ENCODE results near the gene NOC2L. TPM values are rescaled to one million over a fixed set of nuclear protein-coding genes. Genes with fewer than 3 reads are reported as not detected.

NOC2L gene
- polyA plus RNA-seq, 2 donors: 60.8 to 67.4 TPM

- H3K4me1 ChIP-seq (ENCODE audit: control insufficient read depth in 2 of 2, insufficient read depth in 2 of 2, low read length in 1 of 2): peaks cover 5 to 16% of the 10 kb centered on the region in 2 donors
- no peaks in the 10 kb centered on the region for H3K36me3 ChIP-seq (ENCODE audit: control insufficient read depth in 2 of 2, insufficient read depth in 2 of 2, low read length in 1 of 2)
- no peaks in the 10 kb centered on the region for H3K9me3 ChIP-seq (ENCODE audit: control insufficient read depth in 2 of 2, insufficient read depth in 1 of 2, low read depth in 1 of 2, low read length in 1 of 2)
- H3K27me3 ChIP-seq (ENCODE audit: control insufficient read depth in 1 of 2, insufficient read depth in 2 of 2, low read length in 2 of 2): peaks cover 0 to 30% of the 10 kb centered on the region in 2 donors
- no peak overlapping the region for H3K27ac ChIP-seq (ENCODE audit: low read depth in 2 of 2, low read length in 1 of 2)
- WGBS, 2 donors: 38 to 39% methylated on average over 9 of the region's 9 CpGs
- H3K4me3 ChIP-seq (ENCODE audit: low read depth in 1 of 2, low read length in 2 of 2): no peak overlapping the region
Measured at GRCh38 chr1:927234-927633, 31.8 kb downstream of the NOC2L start.

- peaks cover 0 to 30% of the 10 kb centered on the region in 2 donors for H3K27me3 ChIP-seq (ENCODE audit: control insufficient read depth in 1 of 2, insufficient read depth in 2 of 2, low read length in 2 of 2)
- peaks cover 10 to 24% of the 10 kb centered on the region in 2 donors for H3K4me1 ChIP-seq (ENCODE audit: control insufficient read depth in 2 of 2, insufficient read depth in 2 of 2, low read length in 1 of 2)
- 4 to 5% methylated on average over 55 to 65 of the region's 65 CpGs for WGBS, 2 donors
- H3K4me3 ChIP-seq (ENCODE audit: low read depth in 1 of 2, low read length in 2 of 2): peak overlapping the region in 1 of 2 donors; percentile 52
- no peak overlapping the region for H3K27ac ChIP-seq (ENCODE audit: low read depth in 2 of 2, low read length in 1 of 2)
- H3K36me3 ChIP-seq (ENCODE audit: control insufficient read depth in 2 of 2, insufficient read depth in 2 of 2, low read length in 1 of 2): no peaks in the 10 kb centered on the region
- H3K9me3 ChIP-seq (ENCODE audit: control insufficient read depth in 2 of 2, insufficient read depth in 1 of 2, low read depth in 1 of 2, low read length in 1 of 2): peaks cover 0 to 3% of the 10 kb centered on the region in 2 donors
Measured at GRCh38 chr1:925561-926421, 33.3 kb downstream of the NOC2L start.

- Histone ChIP-seq H3K4me3 (ENCODE audit: low read depth in 1 of 2, low read length in 2 of 2) (peak overlapping the region; percentile 42 to 52), H3K27ac (ENCODE audit: low read depth in 2 of 2, low read length in 1 of 2) (no peak overlapping the region), H3K4me1 (ENCODE audit: control insufficient read depth in 2 of 2, insufficient read depth in 2 of 2, low read length in 1 of 2) (peaks cover 16 to 33% of the 10 kb centered on the region in 2 donors), H3K27me3 (ENCODE audit: control insufficient read depth in 1 of 2, insufficient read depth in 2 of 2, low read length in 2 of 2) (peaks cover 0 to 34% of the 10 kb centered on the region in 2 donors), H3K9me3 (ENCODE audit: control insufficient read depth in 2 of 2, insufficient read depth in 1 of 2, low read depth in 1 of 2, low read length in 1 of 2) (peaks cover 0 to 3% of the 10 kb centered on the region in 2 donors), H3K36me3 (ENCODE audit: control insufficient read depth in 2 of 2, insufficient read depth in 2 of 2, low read length in 1 of 2) (no peaks in the 10 kb centered on the region)
- 1% methylated on average over 80 to 119 of the region's 120 CpGs for WGBS, 2 donors
Measured at GRCh38 chr1:924656-925560, 34.1 kb downstream of the NOC2L start.

- Histone ChIP-seq H3K4me1 (ENCODE audit: control insufficient read depth in 2 of 2, insufficient read depth in 2 of 2, low read length in 1 of 2) (peaks cover 16 to 34% of the 10 kb centered on the region in 2 donors), H3K27me3 (ENCODE audit: control insufficient read depth in 1 of 2, insufficient read depth in 2 of 2, low read length in 2 of 2) (peaks cover 0 to 38% of the 10 kb centered on the region in 2 donors), H3K4me3 (ENCODE audit: low read depth in 1 of 2, low read length in 2 of 2) (peak overlapping the region; percentile 42 to 52), H3K27ac (ENCODE audit: low read depth in 2 of 2, low read length in 1 of 2) (no peak overlapping the region), H3K36me3 (ENCODE audit: control insufficient read depth in 2 of 2, insufficient read depth in 2 of 2, low read length in 1 of 2) (no peaks in the 10 kb centered on the region), H3K9me3 (ENCODE audit: control insufficient read depth in 2 of 2, insufficient read depth in 1 of 2, low read depth in 1 of 2, low read length in 1 of 2) (peaks cover 0 to 3% of the 10 kb centered on the region in 2 donors)
- 1% methylated on average over 41 to 98 of the region's 98 CpGs for WGBS, 2 donors
Measured at GRCh38 chr1:923991-924655, 34.9 kb downstream of the NOC2L start.

- WGBS, 2 donors: 3 to 4% methylated on average over 72 of the region's 72 CpGs
- Histone ChIP-seq H3K27me3 (ENCODE audit: control insufficient read depth in 1 of 2, insufficient read depth in 2 of 2, low read length in 2 of 2) (peaks cover 0 to 39% of the 10 kb centered on the region in 2 donors), H3K36me3 (ENCODE audit: control insufficient read depth in 2 of 2, insufficient read depth in 2 of 2, low read length in 1 of 2) (no peaks in the 10 kb centered on the region), H3K9me3 (ENCODE audit: control insufficient read depth in 2 of 2, insufficient read depth in 1 of 2, low read depth in 1 of 2, low read length in 1 of 2) (peaks cover 0 to 3% of the 10 kb centered on the region in 2 donors), H3K4me1 (ENCODE audit: control insufficient read depth in 2 of 2, insufficient read depth in 2 of 2, low read length in 1 of 2) (peaks cover 16 to 31% of the 10 kb centered on the region in 2 donors), H3K4me3 (ENCODE audit: low read depth in 1 of 2, low read length in 2 of 2) (peak within 1 kb of the TSS; percentile 42 to 52), H3K27ac (ENCODE audit: low read depth in 2 of 2, low read length in 1 of 2) (no peak within 1 kb of the TSS)
Measured at GRCh38 chr1:923131-923990, 35.7 kb downstream of the NOC2L start, which contains the start of gene SAMD11. TSS of gene SAMD11 (plus strand) at chr1:923923. CDS start at chr1:924432, 509 bp downstream.

GRCh38 chr1:921011-921837, 37.8 kb downstream of the NOC2L start:
- Histone ChIP-seq H3K27me3 (ENCODE audit: control insufficient read depth in 1 of 2, insufficient read depth in 2 of 2, low read length in 2 of 2) (peaks cover 0 to 39% of the 10 kb centered on the region in 2 donors), H3K9me3 (ENCODE audit: control insufficient read depth in 2 of 2, insufficient read depth in 1 of 2, low read depth in 1 of 2, low read length in 1 of 2) (peaks cover 0 to 3% of the 10 kb centered on the region in 2 donors), H3K27ac (ENCODE audit: low read depth in 2 of 2, low read length in 1 of 2) (no peak overlapping the region)

GRCh38 chr1:920521-920920, 38.5 kb downstream of the NOC2L start:
- Histone ChIP-seq H3K36me3 (ENCODE audit: control insufficient read depth in 2 of 2, insufficient read depth in 2 of 2, low read length in 1 of 2) (no peaks in the 10 kb centered on the region), H3K27me3 (ENCODE audit: control insufficient read depth in 1 of 2, insufficient read depth in 2 of 2, low read length in 2 of 2) (peaks cover 0 to 36% of the 10 kb centered on the region in 2 donors), H3K9me3 (ENCODE audit: control insufficient read depth in 2 of 2, insufficient read depth in 1 of 2, low read depth in 1 of 2, low read length in 1 of 2) (peaks cover 0 to 3% of the 10 kb centered on the region in 2 donors), H3K4me3 (ENCODE audit: low read depth in 1 of 2, low read length in 2 of 2) (peak overlapping the region in 1 of 2 donors; percentile 11), H3K27ac (ENCODE audit: low read depth in 2 of 2, low read length in 1 of 2) (no peak overlapping the region), H3K4me1 (ENCODE audit: control insufficient read depth in 2 of 2, insufficient read depth in 2 of 2, low read length in 1 of 2) (peaks cover 16 to 29% of the 10 kb centered on the region in 2 donors)
- WGBS, 2 donors: 5 to 13% methylated on average over 13 of the region's 13 CpGs

More at GRCh38 chr1:921011-921837, 37.8 kb downstream of the NOC2L start:
- Histone ChIP-seq H3K4me3 (ENCODE audit: low read depth in 1 of 2, low read length in 2 of 2) (peak overlapping the region in 1 of 2 donors; percentile 11), H3K4me1 (ENCODE audit: control insufficient read depth in 2 of 2, insufficient read depth in 2 of 2, low read length in 1 of 2) (peaks cover 16 to 31% of the 10 kb centered on the region in 2 donors), H3K36me3 (ENCODE audit: control insufficient read depth in 2 of 2, insufficient read depth in 2 of 2, low read length in 1 of 2) (no peaks in the 10 kb centered on the region)
- 18 to 20% methylated on average over 38 of the region's 38 CpGs for WGBS, 2 donors

GRCh38 chr1:920010-920409, 39.0 kb downstream of the NOC2L start:
- peaks cover 0 to 3% of the 10 kb centered on the region in 2 donors for H3K9me3 ChIP-seq (ENCODE audit: control insufficient read depth in 2 of 2, insufficient read depth in 1 of 2, low read depth in 1 of 2, low read length in 1 of 2)
- no peak overlapping the region for H3K27ac ChIP-seq (ENCODE audit: low read depth in 2 of 2, low read length in 1 of 2)
- WGBS, 2 donors: 37 to 47% methylated on average over 23 of the region's 23 CpGs
- no peaks in the 10 kb centered on the region for H3K36me3 ChIP-seq (ENCODE audit: control insufficient read depth in 2 of 2, insufficient read depth in 2 of 2, low read length in 1 of 2)
- no peak overlapping the region for H3K4me3 ChIP-seq (ENCODE audit: low read depth in 1 of 2, low read length in 2 of 2)
- H3K4me1 ChIP-seq (ENCODE audit: control insufficient read depth in 2 of 2, insufficient read depth in 2 of 2, low read length in 1 of 2): peaks cover 16 to 28% of the 10 kb centered on the region in 2 donors
- peaks cover 0 to 33% of the 10 kb centered on the region in 2 donors for H3K27me3 ChIP-seq (ENCODE audit: control insufficient read depth in 1 of 2, insufficient read depth in 2 of 2, low read length in 2 of 2)
